ENCODE measurements around the gene MAP7D1. TPM values are rescaled to one million over a fixed set of nuclear protein-coding genes. Genes with fewer than 3 reads are reported as not detected.

Gene MAP7D1
- total and polyA plus RNA-seq, 8 donors = 14.6 to 164 (median 41.3) TPM

GRCh38 chr1:36163426-36163825 lies 7.5 kb downstream of the MAP7D1 start:
- H3K27ac ChIP-seq = peak overlapping the region in 3 of 5 donors; percentile 87 to 100 (median 98)
- no peaks in the 10 kb centered on the region for H3K27me3 ChIP-seq
- no peaks in the 10 kb centered on the region for H3K9me3 ChIP-seq
- peaks cover 0 to 17% (median 8%) of the 10 kb centered on the region in 4 donors for H3K36me3 ChIP-seq
- peaks cover 47 to 100% (median 73%) of the 10 kb centered on the region in 4 donors for H3K4me1 ChIP-seq
- no peak overlapping the region for H3K4me3 ChIP-seq
- TF ChIP-seq, protein P1, sequence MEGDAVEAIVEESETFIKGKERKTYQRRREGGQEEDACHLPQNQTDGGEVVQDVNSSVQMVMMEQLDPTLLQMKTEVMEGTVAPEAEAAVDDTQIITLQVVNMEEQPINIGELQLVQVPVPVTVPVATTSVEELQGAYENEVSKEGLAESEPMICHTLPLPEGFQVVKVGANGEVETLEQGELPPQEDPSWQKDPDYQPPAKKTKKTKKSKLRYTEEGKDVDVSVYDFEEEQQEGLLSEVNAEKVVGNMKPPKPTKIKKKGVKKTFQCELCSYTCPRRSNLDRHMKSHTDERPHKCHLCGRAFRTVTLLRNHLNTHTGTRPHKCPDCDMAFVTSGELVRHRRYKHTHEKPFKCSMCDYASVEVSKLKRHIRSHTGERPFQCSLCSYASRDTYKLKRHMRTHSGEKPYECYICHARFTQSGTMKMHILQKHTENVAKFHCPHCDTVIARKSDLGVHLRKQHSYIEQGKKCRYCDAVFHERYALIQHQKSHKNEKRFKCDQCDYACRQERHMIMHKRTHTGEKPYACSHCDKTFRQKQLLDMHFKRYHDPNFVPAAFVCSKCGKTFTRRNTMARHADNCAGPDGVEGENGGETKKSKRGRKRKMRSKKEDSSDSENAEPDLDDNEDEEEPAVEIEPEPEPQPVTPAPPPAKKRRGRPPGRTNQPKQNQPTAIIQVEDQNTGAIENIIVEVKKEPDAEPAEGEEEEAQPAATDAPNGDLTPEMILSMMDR (IDR thresholded peaks at IDR 0.05) = no peak
- no peak for TF ChIP-seq EP300 (IDR thresholded peaks at IDR 0.05)
- TF ChIP-seq POLR2A (IDR thresholded peaks at IDR 0.05) = no peak
- TF ChIP-seq POLR2AphosphoS5 (IDR thresholded peaks at IDR 0.05) = no peak
- no peak for DNase-seq
- intact Hi-C loops (cut with DNase I; ENCODE audit: low total_unique reads) = no loop called here

GRCh38 chr1:36164361-36164760 lies 8.4 kb downstream of the MAP7D1 start:
- Histone ChIP-seq H3K4me3 (no peak overlapping the region), H3K27me3 (no peaks in the 10 kb centered on the region), H3K36me3 (peaks cover 0 to 16% (median 8%) of the 10 kb centered on the region in 4 donors), H3K9me3 (no peaks in the 10 kb centered on the region), H3K27ac (peak overlapping the region in 4 of 5 donors; percentile 7 to 98 (median 54)), H3K4me1 (peaks cover 42 to 100% (median 70%) of the 10 kb centered on the region in 4 donors)
- TF ChIP-seq, protein P1 (IDR thresholded peaks at IDR 0.05) = peak in 1 of 7 experiments; percentile 9
- TF ChIP-seq POLR2AphosphoS5 (IDR thresholded peaks at IDR 0.05) (no peak), EP300 (IDR thresholded peaks at IDR 0.05) (no peak), POLR2A (IDR thresholded peaks at IDR 0.05) (no peak)
- intact Hi-C loops (cut with DNase I; ENCODE audit: low total_unique reads) = no loop called here
- no peak for DNase-seq
- 83 to 100% (median 89%) methylated on average over 2 of the region's 2 CpGs for WGBS, 5 donors

DNA sequence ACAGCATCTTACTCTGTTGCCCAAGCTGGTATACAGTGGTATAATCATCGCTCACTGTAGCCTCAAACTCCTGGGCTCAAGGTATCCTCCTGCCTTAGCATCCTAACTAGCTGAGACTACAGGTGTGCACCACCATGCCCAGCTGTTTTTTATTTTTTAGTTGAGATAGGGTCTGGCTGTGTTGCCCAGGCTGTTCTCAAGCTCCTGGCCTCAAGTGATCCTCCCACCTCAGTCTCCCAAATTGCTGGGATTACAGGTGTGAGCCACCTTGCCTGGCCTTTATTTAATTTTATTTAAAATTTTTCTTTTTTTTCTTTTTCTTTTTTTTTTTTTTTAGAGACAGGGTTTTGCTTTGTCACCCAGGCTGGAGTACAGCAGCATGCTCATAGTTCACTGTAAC lies 9.2 kb downstream of the MAP7D1 start:
- intact Hi-C loops (cut with DNase I; ENCODE audit: low total_unique reads) = no loop called here
- H3K9me3 ChIP-seq = no peaks in the 10 kb centered on the region
- H3K36me3 ChIP-seq = peaks cover 0 to 21% (median 9%) of the 10 kb centered on the region in 4 donors
- no peak for TF ChIP-seq POLR2A (IDR thresholded peaks at IDR 0.05)
- no peak for TF ChIP-seq POLR2AphosphoS5 (IDR thresholded peaks at IDR 0.05)
- H3K27me3 ChIP-seq = no peaks in the 10 kb centered on the region
- peak overlapping the region in 2 of 5 donors; percentile 55 to 98 for H3K27ac ChIP-seq
- peaks cover 35 to 99% (median 67%) of the 10 kb centered on the region in 4 donors for H3K4me1 ChIP-seq
- WGBS, 5 donors = 57 to 100% (median 100%) methylated on average over 1 of the region's 1 CpG
- no peak for DNase-seq
- no peak overlapping the region for H3K4me3 ChIP-seq

GRCh38 chr1:36166136-36166535 lies 10.2 kb downstream of the MAP7D1 start:
- H3K36me3 ChIP-seq = peaks cover 6 to 31% (median 17%) of the 10 kb centered on the region in 4 donors

More at GRCh38 chr1:36166136-36166535, 10.2 kb downstream of the MAP7D1 start:
- DNase-seq = no peak
- intact Hi-C loops (cut with DNase I; ENCODE audit: low total_unique reads) = no loop called here
- Histone ChIP-seq H3K4me3 (no peak overlapping the region), H3K4me1 (peaks cover 25 to 89% (median 58%) of the 10 kb centered on the region in 4 donors), H3K9me3 (no peaks in the 10 kb centered on the region), H3K27me3 (no peaks in the 10 kb centered on the region), H3K27ac (peak overlapping the region in 3 of 5 donors; percentile 49 to 98 (median 55))
- TF ChIP-seq POLR2A (IDR thresholded peaks at IDR 0.05) = no peak
- TF ChIP-seq EP300 (IDR thresholded peaks at IDR 0.05) = no peak
- TF ChIP-seq, protein P1 (IDR thresholded peaks at IDR 0.05) = no peak
- TF ChIP-seq POLR2AphosphoS5 (IDR thresholded peaks at IDR 0.05) = no peak
- WGBS, 5 donors = 64 to 82% (median 73%) methylated on average over 4 of the region's 4 CpGs

Measured in stomach (tissue), 9 donors.